KMS-11 (cell line): ENCODE results near the gene MYPN.

ENCODE experiments used
- H2AFZ ChIP-seq: fragments of 200-600 bp; sonication (generic); 2 replicates; pipeline ENCODE4 v1.6.1; 2016; ENCODE audit warnings: antibody characterized with exemption, mixed run types, low read depth
- H3K27ac ChIP-seq: fragments of 200-600 bp; sonication (generic); 2 replicates; pipeline ENCODE4 v1.6.1; 2016; ENCODE audit warnings: mild to moderate bottlenecking, mixed run types
- H3K27me3 ChIP-seq: fragments of 200-600 bp; sonication (generic); 2 replicates; pipeline ENCODE4 v1.6.1; 2017; ENCODE audit warnings: mild to moderate bottlenecking, low read depth, mixed run types, moderate library complexity; ENCODE audit not compliant: insufficient read depth
- H3K36me3 ChIP-seq: fragments of 200-600 bp; sonication (generic); 2 replicates; pipeline ENCODE4 v1.6.1; 2017; ENCODE audit warnings: mild to moderate bottlenecking, mixed run types; ENCODE audit not compliant: insufficient read depth
- H3K4me1 ChIP-seq: fragments of 200-600 bp; sonication (generic); 2 replicates; pipeline ENCODE4 v1.6.1; 2016; ENCODE audit warnings: mild to moderate bottlenecking, low read depth, mixed run types; ENCODE audit not compliant: poor library complexity, severe bottlenecking
- H3K4me2 ChIP-seq: fragments of 200-600 bp; sonication (generic); 2 replicates; pipeline ENCODE4 v1.7.0; 2016; ENCODE audit warnings: mild to moderate bottlenecking, mixed run types
- H3K4me3 ChIP-seq: fragments of 200-600 bp; sonication (generic); IDR thresholded peaks from 2 replicates; pipeline ENCODE4 v1.6.1; 2017; ENCODE audit warnings: low read depth, low read length, mixed read lengths; ENCODE audit not compliant: insufficient read depth
- H3K79me2 ChIP-seq: fragments of 200-600 bp; sonication (generic); 2 replicates; pipeline ENCODE4 v1.6.1; 2016; ENCODE audit warnings: low read depth, mixed run types; ENCODE audit not compliant: insufficient read depth
- H3K9ac ChIP-seq: fragments of 200-600 bp; sonication (generic); 2 replicates; pipeline ENCODE4 v1.6.1; 2016; ENCODE audit warnings: mild to moderate bottlenecking, mixed run types
- H4K20me1 ChIP-seq: fragments of 200-600 bp; sonication (generic); 2 replicates; pipeline ENCODE4 v1.6.1; 2016; ENCODE audit warnings: mild to moderate bottlenecking, mixed run types; ENCODE audit not compliant: insufficient read depth
- TF ChIP-seq, protein P1 (sequence below): fragments of 200-600 bp; sonication (generic); conservative IDR thresholded peaks from 2 replicates; pipeline ENCODE4 v1.6.1; 2017; ENCODE audit warnings: low read depth, mild to moderate bottlenecking, antibody characterized with exemption, low read length, moderate library complexity, mixed read lengths

Gene MYPN, protein sequence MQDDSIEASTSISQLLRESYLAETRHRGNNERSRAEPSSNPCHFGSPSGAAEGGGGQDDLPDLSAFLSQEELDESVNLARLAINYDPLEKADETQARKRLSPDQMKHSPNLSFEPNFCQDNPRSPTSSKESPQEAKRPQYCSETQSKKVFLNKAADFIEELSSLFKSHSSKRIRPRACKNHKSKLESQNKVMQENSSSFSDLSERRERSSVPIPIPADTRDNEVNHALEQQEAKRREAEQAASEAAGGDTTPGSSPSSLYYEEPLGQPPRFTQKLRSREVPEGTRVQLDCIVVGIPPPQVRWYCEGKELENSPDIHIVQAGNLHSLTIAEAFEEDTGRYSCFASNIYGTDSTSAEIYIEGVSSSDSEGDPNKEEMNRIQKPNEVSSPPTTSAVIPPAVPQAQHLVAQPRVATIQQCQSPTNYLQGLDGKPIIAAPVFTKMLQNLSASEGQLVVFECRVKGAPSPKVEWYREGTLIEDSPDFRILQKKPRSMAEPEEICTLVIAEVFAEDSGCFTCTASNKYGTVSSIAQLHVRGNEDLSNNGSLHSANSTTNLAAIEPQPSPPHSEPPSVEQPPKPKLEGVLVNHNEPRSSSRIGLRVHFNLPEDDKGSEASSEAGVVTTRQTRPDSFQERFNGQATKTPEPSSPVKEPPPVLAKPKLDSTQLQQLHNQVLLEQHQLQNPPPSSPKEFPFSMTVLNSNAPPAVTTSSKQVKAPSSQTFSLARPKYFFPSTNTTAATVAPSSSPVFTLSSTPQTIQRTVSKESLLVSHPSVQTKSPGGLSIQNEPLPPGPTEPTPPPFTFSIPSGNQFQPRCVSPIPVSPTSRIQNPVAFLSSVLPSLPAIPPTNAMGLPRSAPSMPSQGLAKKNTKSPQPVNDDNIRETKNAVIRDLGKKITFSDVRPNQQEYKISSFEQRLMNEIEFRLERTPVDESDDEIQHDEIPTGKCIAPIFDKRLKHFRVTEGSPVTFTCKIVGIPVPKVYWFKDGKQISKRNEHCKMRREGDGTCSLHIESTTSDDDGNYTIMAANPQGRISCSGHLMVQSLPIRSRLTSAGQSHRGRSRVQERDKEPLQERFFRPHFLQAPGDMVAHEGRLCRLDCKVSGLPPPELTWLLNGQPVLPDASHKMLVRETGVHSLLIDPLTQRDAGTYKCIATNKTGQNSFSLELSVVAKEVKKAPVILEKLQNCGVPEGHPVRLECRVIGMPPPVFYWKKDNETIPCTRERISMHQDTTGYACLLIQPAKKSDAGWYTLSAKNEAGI (N-terminal part only)

DNA sequence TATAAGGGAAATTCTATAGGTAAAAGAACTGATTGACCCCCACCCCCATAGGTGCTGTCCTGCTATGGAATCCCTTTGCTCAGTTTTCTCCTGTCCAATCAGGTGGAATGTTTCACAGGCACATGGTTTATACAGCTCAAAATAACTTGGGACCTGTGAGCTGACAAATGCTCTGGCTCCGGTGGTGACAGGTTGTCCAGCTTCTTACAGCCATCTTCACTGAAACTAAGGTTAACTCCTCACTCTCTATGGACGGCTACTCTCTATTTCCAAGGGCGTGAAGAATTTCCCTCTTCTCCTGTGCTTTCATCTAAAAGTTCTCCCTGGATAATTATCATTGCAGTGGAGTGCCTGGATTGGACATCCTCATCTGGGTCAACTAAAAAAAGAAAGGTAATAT, at the start of gene MYPN:
MYPN (plus strand) TSS at position 158 of the 400 bp plus-strand sequence. CDS start 11,951 bp downstream, outside the sequence.
- H4K20me1 ChIP-seq: no peaks in the 10 kb centered on the region
- no peak within 1 kb of the TSS for H3K27ac ChIP-seq
- no peaks in the 10 kb centered on the region for H3K79me2 ChIP-seq
- H3K4me1 ChIP-seq: no peaks in the 10 kb centered on the region
- H3K36me3 ChIP-seq: no peaks in the 10 kb centered on the region
- TF ChIP-seq, protein P1, sequence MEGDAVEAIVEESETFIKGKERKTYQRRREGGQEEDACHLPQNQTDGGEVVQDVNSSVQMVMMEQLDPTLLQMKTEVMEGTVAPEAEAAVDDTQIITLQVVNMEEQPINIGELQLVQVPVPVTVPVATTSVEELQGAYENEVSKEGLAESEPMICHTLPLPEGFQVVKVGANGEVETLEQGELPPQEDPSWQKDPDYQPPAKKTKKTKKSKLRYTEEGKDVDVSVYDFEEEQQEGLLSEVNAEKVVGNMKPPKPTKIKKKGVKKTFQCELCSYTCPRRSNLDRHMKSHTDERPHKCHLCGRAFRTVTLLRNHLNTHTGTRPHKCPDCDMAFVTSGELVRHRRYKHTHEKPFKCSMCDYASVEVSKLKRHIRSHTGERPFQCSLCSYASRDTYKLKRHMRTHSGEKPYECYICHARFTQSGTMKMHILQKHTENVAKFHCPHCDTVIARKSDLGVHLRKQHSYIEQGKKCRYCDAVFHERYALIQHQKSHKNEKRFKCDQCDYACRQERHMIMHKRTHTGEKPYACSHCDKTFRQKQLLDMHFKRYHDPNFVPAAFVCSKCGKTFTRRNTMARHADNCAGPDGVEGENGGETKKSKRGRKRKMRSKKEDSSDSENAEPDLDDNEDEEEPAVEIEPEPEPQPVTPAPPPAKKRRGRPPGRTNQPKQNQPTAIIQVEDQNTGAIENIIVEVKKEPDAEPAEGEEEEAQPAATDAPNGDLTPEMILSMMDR: no peak
- H2AFZ ChIP-seq: no peak within 1 kb of the TSS
- H3K4me3 ChIP-seq: no peak within 1 kb of the TSS
- no peak within 1 kb of the TSS for H3K4me2 ChIP-seq
- no peak within 1 kb of the TSS for H3K9ac ChIP-seq
- H3K27me3 ChIP-seq: no peaks in the 10 kb centered on the region

DNA sequence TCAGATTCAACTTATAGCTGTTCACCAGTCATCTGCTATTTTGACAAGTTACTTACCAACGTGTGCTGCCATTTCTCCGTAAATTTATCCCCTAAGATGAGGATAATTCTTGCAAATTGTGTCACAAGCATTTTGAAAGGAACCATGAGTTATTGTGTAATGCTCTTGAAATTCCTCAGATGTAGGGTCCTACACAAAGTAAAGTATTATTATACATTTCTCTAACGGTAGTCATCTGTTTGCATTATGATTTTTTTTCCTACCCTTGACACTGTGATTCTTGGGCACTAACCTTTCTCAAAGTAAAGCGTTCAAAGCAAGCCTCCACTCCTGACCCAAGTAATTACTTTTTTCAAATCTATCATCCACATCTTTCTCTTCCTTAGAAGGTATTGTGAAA, 42.3 kb upstream of the MYPN start:
- TF ChIP-seq, protein P1: no peak
- no peak overlapping the region for H3K4me2 ChIP-seq
- H3K27ac ChIP-seq: no peak overlapping the region
- no peaks in the 10 kb centered on the region for H3K36me3 ChIP-seq
- H3K9ac ChIP-seq: no peak overlapping the region
- peaks cover 18% of the 10 kb centered on the region for H3K79me2 ChIP-seq
- no peak overlapping the region for H3K4me3 ChIP-seq
- no peaks in the 10 kb centered on the region for H3K27me3 ChIP-seq
- H3K4me1 ChIP-seq: peaks cover 4% of the 10 kb centered on the region
- H4K20me1 ChIP-seq: no peaks in the 10 kb centered on the region
- no peak overlapping the region for H2AFZ ChIP-seq

DNA sequence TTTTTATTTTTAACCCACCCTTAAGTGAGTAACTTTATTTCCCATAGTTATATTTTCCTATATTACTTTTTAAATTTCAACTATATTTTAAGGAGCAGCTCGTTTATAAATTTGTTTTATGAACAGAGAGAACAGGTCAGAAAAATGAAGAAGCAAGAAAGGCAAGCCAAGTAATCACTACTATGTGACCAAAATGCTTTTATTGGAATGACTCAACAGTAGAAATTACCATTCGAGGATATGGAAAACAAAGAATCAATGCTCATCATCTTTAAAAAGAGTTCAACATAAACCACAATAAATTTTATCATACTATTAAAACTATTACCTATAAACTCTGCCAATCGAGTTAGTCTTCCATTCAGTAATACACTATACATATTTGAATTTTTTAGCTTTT, 41.8 kb upstream of the MYPN start:
- Histone ChIP-seq H3K36me3 (no peaks in the 10 kb centered on the region), H3K4me3 (no peak overlapping the region), H3K79me2 (peaks cover 20% of the 10 kb centered on the region), H3K4me1 (peaks cover 9% of the 10 kb centered on the region), H3K9ac (no peak overlapping the region), H3K4me2 (no peak overlapping the region), H4K20me1 (no peaks in the 10 kb centered on the region), H3K27me3 (no peaks in the 10 kb centered on the region), H3K27ac (no peak overlapping the region), H2AFZ (no peak overlapping the region)
- TF ChIP-seq, protein P1: no peak

DNA sequence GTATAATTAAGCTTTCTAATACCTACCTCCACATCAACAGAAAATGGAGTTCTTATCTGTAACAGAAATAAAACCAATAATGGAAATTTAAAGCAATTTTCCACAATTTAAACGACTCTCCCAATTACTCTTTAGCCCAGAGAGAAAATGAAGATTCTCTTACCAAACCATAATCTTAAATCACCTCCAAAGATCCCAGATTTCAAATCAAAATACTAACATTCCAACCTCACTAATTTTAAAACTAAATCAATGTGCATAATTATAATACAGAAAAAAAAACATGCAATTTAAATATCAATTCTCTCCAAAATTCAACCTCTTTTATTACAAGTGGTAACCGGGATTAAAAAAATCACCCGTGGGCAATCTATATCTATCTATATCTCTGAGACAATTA, 35.7 kb upstream of the MYPN start:
- H3K79me2 ChIP-seq: peaks cover 45% of the 10 kb centered on the region

More for the DNA sequence above, 35.7 kb upstream of the MYPN start:
- Histone ChIP-seq H2AFZ (no peak overlapping the region), H3K4me1 (peaks cover 29% of the 10 kb centered on the region), H3K4me3 (peak overlapping the region; percentile 25), H3K9ac (peak overlapping the region; percentile 85; the same call in 1 of the 2 replicates), H4K20me1 (no peaks in the 10 kb centered on the region), H3K27ac (no peak overlapping the region; the same call in 1 of the 2 replicates), H3K36me3 (no peaks in the 10 kb centered on the region), H3K27me3 (no peaks in the 10 kb centered on the region), H3K4me2 (peak overlapping the region; percentile 93)
- TF ChIP-seq, protein P1: no peak
